K562 (cell line): ENCODE data around the gene AMBRA1. TPM values are rescaled to one million over a fixed set of nuclear protein-coding genes. Genes with fewer than 3 reads are reported as not detected.

Source experiments
- CTBP1 ChIP-seq: fragments of 450-650 bp; IDR thresholded peaks from 2 replicates; pipeline ENCODE4 v1.6.1; 2016; ENCODE audit warnings: borderline replicate concordance
- CTCFL ChIP-seq: IDR thresholded peaks from 2 replicates; pipeline ENCODE4 v1.6.1; 2011; ENCODE audit warnings: borderline replicate concordance, low read depth, mild to moderate bottlenecking, moderate library complexity, low read length; ENCODE audit not compliant: insufficient read depth, poor library complexity, severe bottlenecking
- HDGF ChIP-seq: fragments of 450-650 bp; IDR thresholded peaks from 2 replicates; pipeline ENCODE4 v1.6.1; 2016
- REST ChIP-seq, 2 experiments: fragments of 450-650 bp; formaldehyde crosslinking in 1 of 2; IDR thresholded peaks; 2 replicates each; pipeline versions ENCODE4 v1.4.0 to v1.6.1; 2014 to 2020; ENCODE audit warnings: mild to moderate bottlenecking in 2 of 2, borderline replicate concordance in 1 of 2, low read depth in 1 of 2
- TSHZ1 ChIP-seq: fragments of 250-450 bp; sonication (Bioruptor Pico); IDR thresholded peaks from 2 replicates; pipeline ENCODE4 v1.4.0; 2020; ENCODE audit warnings: mild to moderate bottlenecking, moderate library complexity
- ZMIZ1 ChIP-seq, 2 experiments: fragments of 150-350 bp in 1 of 2; IDR thresholded peaks; 2 replicates each; pipeline ENCODE4 v1.6.1; 2012 to 2016; ENCODE audit warnings: low read depth in 2 of 2, low read length in 2 of 2, mild to moderate bottlenecking in 1 of 2, moderate library complexity in 1 of 2
- ZNF764 ChIP-seq: fragments of 250-450 bp; sonication (Bioruptor Pico); IDR thresholded peaks from 2 replicates; pipeline ENCODE4 v1.4.0; 2020; ENCODE audit warnings: low read depth, mild to moderate bottlenecking, moderate library complexity
- polyA plus RNA-seq, 8 experiments: library from polyadenylated mRNA; depleted of rRNA in 4 of 8; stranded (reverse) in 5 of 8; unstranded in 3 of 8; fragments of >200 nt; fragmentation: Nextera tagmentation in 2 of 8; fragmentation: Illumina TruSeq in 1 of 8; extraction: Ambion mirVana in 2 of 8; extraction: Trizol in 1 of 8; gene quantifications; 2 replicates each; pipeline versions ENCODE4 v1.2.1 to v1.2.3, GENCODE V29; 2011 to 2014; ENCODE audit warnings: inconsistent platforms in 1 of 8, missing spikeins in 1 of 8
- total RNA-seq, 7 experiments: library from RNA; depleted of rRNA in 6 of 7; stranded (reverse); fragments of >200 nt in 6 of 7; fragmentation: Illumina TruSeq in 2 of 7; extraction: Trizol in 2 of 7; gene quantifications; 2 replicates each; pipeline versions ENCODE4 v1.2.1 to v1.2.3, GENCODE V29; 2011 to 2021; ENCODE audit warnings: low replicate concordance in 1 of 7

AMBRA1 gene
- total and polyA plus RNA-seq, 9 of the 15 experiments (the other 6 are each of a cell fraction or from before 2014, with no cell fraction given), result 0.15 to 24.5 (median 13.0) TPM

- TF ChIP-seq REST (IDR thresholded peaks at IDR 0.05; ENCODE audit: borderline replicate concordance) (peak; percentile 71), REST (CRISPR knock-in tag; IDR thresholded peaks at IDR 0.05; ENCODE audit: low read depth) (no peak), CTBP1 (peak; percentile 35; the same call in 1 of the 2 replicates), CTCFL (peak; percentile 89), ZMIZ1 (IDR thresholded peaks at IDR 0.05; ENCODE audit: low read depth in 2 of 2, low read length in 2 of 2) (0 out of 4 replicates have a peak, but pooled peaks of 1 of the 2 experiments have one; percentile 24), ZNF764 (CRISPR knock-in tag) (no peak), TSHZ1 (CRISPR knock-in tag) (no peak), HDGF (no peak)
Measured at GRCh38 chr11:46529095-46529905, 64.5 kb downstream of the AMBRA1 start (continued).
